Activated CD8-positive, alpha-beta memory T cell treated with anti-CD3 and anti-CD28 coated beads, Interleukin-2, amount 50 U/mL, for 24 hours (primary cell): ENCODE data around the gene SERAC1.
"Not testable (repeated sequence)": the region's sequence is repeated elsewhere in the genome, so short reads cannot be mapped to it uniquely, and the experiment has no call there.

Source experiments
- DNase-seq: peaks from one replicate; pipeline ENCODE4 v3.0.0-alpha.2; 2020; ENCODE audit errors: extremely low read depth

Gene SERAC1

GRCh38 chr6:158168040-158168289 is at the start of gene SERAC1:
Gene SERAC1, minus strand, starts transcription at chr6:158168262. Its CDS starts 9,899 bp downstream, at chr6:158158363.
- DNase-seq: no peak

- no peak for DNase-seq
Measured at GRCh38 chr6:158213925-158214674, 46.0 kb upstream of the SERAC1 start.

GRCh38 chr6:158211273-158212055 is 43.4 kb upstream of the SERAC1 start:
- no peak for DNase-seq

- DNase-seq: not testable (repeated sequence)
Measured at GRCh38 chr6:158209582-158210333, 41.7 kb upstream of the SERAC1 start.

- not testable (repeated sequence) for DNase-seq
Measured at GRCh38 chr6:158208226-158209030, 40.4 kb upstream of the SERAC1 start.

GRCh38 chr6:158207422-158207788 is 39.3 kb upstream of the SERAC1 start:
- DNase-seq: no peak

GRCh38 chr6:158206740-158207421 is 38.8 kb upstream of the SERAC1 start:
- DNase-seq: no peak

GRCh38 chr6:158205169-158205944 is 37.3 kb upstream of the SERAC1 start:
- no peak for DNase-seq

GRCh38 chr6:158198461-158198860 is 30.4 kb upstream of the SERAC1 start:
- no peak for DNase-seq

GRCh38 chr6:158194487-158195280 is 26.6 kb upstream of the SERAC1 start:
- DNase-seq: no peak

GRCh38 chr6:158191761-158192160 is 23.7 kb upstream of the SERAC1 start:
- no peak for DNase-seq

- DNase-seq: no peak
Measured at GRCh38 chr6:158191032-158191431, 23.0 kb upstream of the SERAC1 start.

- DNase-seq: no peak
Measured at GRCh38 chr6:158188591-158188990, 20.5 kb upstream of the SERAC1 start.

- no peak for DNase-seq
Measured at GRCh38 chr6:158185729-158186456, 17.8 kb upstream of the SERAC1 start.

GRCh38 chr6:158184608-158185007 is 16.5 kb upstream of the SERAC1 start:
- no peak for DNase-seq

GRCh38 chr6:158183174-158183972 is 15.3 kb upstream of the SERAC1 start:
- not testable (repeated sequence) for DNase-seq

GRCh38 chr6:158177712-158178111 is 9.7 kb upstream of the SERAC1 start:
- DNase-seq: not testable (repeated sequence)

GRCh38 chr6:158175111-158175510 is 7.0 kb upstream of the SERAC1 start:
- DNase-seq: no peak
